ENCODE data around the gene ZNF93.
A peak's percentile ranks its signal among the peaks of the same experiment; 100 is the strongest.
"Not testable (repeated sequence)": the region's sequence is repeated elsewhere in the genome, so short reads cannot be mapped to it uniquely, and the experiment has no call there.

Gene ZNF93

DNA sequence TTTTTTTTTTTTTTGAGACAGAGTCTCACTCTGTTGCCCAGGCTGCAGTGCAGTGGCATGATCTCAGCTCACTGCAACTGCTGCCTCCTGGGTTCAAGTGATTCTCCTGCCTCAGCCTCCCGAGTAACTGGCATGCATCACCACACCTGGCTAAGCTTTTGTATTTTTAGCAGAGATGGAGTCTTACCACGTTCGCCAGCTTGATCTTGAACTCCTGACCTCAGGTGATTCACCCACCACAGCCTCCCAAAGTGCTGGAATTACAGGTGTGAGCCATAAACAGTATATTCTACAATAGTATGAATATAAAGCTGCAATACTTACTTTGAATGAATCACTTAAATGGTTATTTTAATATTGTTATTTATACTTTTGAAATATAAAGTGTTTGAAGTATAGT is 6.8 kb downstream of the ZNF93 start:
- Mint-ChIP-seq H3K4me1 (ENCODE audit: low read depth) (peaks cover 41% of the 10 kb centered on the region), H3K36me3 (ENCODE audit: low read depth) (peaks cover 75% of the 10 kb centered on the region)
- not testable (repeated sequence) for H3K9me3 Mint-ChIP-seq, H3K4me3 Mint-ChIP-seq, DNase-seq, H3K27me3 Mint-ChIP-seq, H3K27ac Mint-ChIP-seq

DNA sequence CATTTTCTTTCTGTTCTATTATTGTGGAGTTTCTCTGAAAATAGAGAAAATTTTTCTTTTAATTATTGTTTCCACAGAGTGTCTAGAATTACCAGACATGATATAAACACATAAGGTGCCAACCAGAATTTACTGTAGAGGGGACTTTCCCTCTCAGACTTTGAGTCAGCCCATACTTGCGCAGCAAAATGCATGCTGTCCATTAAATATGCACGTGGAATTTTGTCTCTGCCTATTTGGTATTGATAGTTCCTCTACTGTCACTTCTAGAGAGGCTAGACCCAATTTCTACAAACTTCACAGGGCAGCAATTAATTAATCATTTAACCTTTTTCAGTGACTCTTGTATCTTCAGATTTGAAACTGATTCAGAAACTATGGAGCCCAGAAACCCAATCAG is 8.9 kb downstream of the ZNF93 start:
- Mint-ChIP-seq H3K27me3 (no peaks in the 10 kb centered on the region), H3K4me3 (no peak overlapping the region), H3K27ac (no peak overlapping the region), H3K9me3 (peaks cover 4% of the 10 kb centered on the region), H3K36me3 (ENCODE audit: low read depth) (peaks cover 69% of the 10 kb centered on the region), H3K4me1 (ENCODE audit: low read depth) (peaks cover 30% of the 10 kb centered on the region)
- no peak for DNase-seq

DNA sequence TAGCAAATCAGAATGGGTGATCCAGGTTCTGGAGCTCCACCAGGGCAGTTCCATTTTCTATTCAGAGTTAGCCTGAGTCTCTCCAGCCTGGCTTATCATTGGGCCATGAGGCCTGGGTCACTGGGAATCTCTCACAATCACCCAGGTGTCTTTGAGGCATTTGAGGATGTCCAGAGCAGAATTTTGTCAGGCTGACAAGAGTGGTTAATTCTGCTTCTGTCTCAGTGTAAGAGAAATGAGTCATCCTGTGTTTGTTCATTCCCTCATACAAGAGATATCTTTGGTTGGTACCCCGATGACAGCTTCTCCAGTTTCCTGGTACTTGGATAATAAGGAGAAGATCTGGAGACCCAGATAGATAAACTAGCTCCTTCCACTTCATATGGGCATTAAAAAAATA is 10.4 kb downstream of the ZNF93 start:
- H3K4me3 Mint-ChIP-seq: no peak overlapping the region
- no peak overlapping the region for H3K27ac Mint-ChIP-seq
- H3K4me1 Mint-ChIP-seq (ENCODE audit: low read depth): peaks cover 17% of the 10 kb centered on the region
- no peaks in the 10 kb centered on the region for H3K27me3 Mint-ChIP-seq
- peaks cover 67% of the 10 kb centered on the region for H3K36me3 Mint-ChIP-seq (ENCODE audit: low read depth)
- peaks cover 4% of the 10 kb centered on the region for H3K9me3 Mint-ChIP-seq
- no peak for DNase-seq

DNA sequence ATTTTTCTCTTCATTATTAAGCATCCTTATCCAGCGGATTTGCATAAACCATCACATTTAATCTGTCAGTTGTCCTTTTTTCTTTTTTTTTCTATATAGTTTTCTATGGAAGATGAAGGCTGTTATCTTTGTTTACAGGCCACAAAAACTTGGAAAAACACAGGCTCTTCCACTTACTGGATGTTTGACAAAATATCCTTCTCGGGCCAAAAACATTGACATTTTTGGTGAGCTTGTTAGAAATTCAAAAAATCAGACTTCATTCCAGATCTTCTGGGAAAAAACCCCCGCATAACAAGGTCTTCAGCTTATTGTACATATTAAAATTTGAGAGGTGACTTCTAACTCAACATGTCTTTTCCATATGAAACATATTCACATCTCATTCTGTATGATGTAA is 13.8 kb downstream of the ZNF93 start:
- Mint-ChIP-seq H3K27me3 (no peaks in the 10 kb centered on the region), H3K9me3 (peaks cover 2% of the 10 kb centered on the region), H3K27ac (no peak overlapping the region), H3K36me3 (ENCODE audit: low read depth) (peaks cover 71% of the 10 kb centered on the region), H3K4me1 (ENCODE audit: low read depth) (peaks cover 9% of the 10 kb centered on the region), H3K4me3 (no peak overlapping the region)
- DNase-seq: no peak

DNA sequence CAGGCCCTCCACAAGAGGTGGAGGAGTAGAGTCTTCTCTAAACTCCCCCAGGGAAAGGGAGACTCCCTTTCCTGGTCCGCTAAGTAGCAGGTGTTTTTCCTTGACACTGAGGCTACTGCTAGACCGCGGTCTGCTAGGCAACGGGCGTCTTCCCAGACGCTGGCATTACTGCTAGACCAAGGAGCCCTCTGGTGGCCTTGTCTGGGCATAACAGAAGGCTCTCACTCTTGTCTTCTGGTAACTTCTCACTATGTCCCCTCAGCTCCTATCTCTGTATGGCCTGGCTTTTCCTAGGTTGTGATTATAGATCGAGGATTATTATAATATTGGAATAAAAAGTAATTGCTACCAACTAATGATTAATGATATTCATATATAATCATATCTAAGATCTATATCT is 29.7 kb downstream of the ZNF93 start:
- peaks cover 36% of the 10 kb centered on the region for H3K9me3 Mint-ChIP-seq

DNA sequence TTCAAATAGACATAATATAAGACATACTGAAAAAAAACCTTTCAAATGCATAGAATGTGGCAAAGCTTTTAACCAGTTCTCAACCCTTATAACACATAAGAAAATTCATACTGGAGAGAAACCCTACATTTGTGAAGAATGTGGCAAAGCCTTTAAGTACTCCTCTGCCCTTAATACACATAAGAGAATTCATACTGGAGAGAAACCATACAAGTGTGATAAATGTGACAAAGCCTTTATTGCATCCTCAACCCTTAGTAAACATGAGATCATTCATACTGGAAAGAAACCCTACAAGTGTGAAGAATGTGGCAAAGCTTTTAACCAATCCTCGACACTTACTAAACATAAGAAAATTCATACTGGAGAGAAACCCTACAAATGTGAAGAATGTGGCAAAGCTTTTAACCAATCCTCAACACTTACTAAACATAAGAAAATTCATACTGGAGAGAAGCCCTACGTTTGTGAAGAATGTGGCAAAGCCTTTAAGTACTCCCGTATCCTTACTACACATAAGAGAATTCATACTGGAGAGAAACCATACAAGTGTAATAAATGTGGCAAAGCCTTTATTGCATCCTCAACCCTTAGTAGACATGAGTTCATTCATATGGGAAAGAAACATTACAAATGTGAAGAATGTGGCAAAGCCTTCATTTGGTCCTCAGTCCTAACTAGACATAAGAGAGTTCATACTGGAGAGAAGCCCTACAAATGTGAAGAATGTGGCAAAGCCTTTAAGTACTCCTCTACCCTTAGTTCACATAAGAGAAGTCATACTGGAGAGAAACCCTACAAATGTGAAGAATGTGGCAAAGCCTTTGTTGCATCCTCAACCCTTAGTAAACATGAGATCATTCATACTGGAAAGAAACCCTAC is 32.9 kb downstream of the ZNF93 start:
- not testable (repeated sequence) for H3K4me3 Mint-ChIP-seq; H3K4me1 Mint-ChIP-seq (ENCODE audit: low read depth); H3K27ac Mint-ChIP-seq; DNase-seq; H3K27me3 Mint-ChIP-seq
- H3K36me3 Mint-ChIP-seq (ENCODE audit: low read depth): peaks cover 64% of the 10 kb centered on the region
- H3K9me3 Mint-ChIP-seq: peaks cover 42% of the 10 kb centered on the region

More for the DNA sequence above, 29.7 kb downstream of the ZNF93 start:
- H3K4me3 Mint-ChIP-seq; H3K4me1 Mint-ChIP-seq (ENCODE audit: low read depth); H3K27me3 Mint-ChIP-seq; H3K27ac Mint-ChIP-seq: not testable (repeated sequence)
- DNase-seq: peak; percentile 55
- H3K36me3 Mint-ChIP-seq (ENCODE audit: low read depth): peaks cover 86% of the 10 kb centered on the region

DNA sequence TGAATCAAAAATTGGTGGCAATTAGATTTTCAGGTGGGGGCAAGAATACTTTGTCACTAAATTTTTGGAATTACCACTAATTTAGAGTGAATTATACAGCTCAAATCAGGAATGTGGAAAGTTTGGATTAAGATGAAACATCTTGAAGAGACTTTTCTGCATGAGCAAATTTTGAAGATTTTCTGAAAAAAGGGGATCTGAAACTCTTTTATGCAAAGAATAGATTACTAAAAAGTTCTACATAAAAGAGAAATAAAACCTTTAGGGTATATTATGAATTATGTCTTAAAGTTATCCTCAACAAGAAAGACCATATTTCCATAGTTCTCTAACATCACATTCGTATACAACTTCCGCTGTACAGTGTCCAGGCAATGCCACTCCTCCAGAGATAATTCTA is 36.7 kb downstream of the ZNF93 start:
- H3K36me3 Mint-ChIP-seq (ENCODE audit: low read depth): peaks cover 40% of the 10 kb centered on the region
- H3K9me3 Mint-ChIP-seq: peaks cover 50% of the 10 kb centered on the region
- no peak for DNase-seq
- no peak overlapping the region for H3K27ac Mint-ChIP-seq
- no peak overlapping the region for H3K4me3 Mint-ChIP-seq
- no peaks in the 10 kb centered on the region for H3K27me3 Mint-ChIP-seq
- no peaks in the 10 kb centered on the region for H3K4me1 Mint-ChIP-seq (ENCODE audit: low read depth)

DNA sequence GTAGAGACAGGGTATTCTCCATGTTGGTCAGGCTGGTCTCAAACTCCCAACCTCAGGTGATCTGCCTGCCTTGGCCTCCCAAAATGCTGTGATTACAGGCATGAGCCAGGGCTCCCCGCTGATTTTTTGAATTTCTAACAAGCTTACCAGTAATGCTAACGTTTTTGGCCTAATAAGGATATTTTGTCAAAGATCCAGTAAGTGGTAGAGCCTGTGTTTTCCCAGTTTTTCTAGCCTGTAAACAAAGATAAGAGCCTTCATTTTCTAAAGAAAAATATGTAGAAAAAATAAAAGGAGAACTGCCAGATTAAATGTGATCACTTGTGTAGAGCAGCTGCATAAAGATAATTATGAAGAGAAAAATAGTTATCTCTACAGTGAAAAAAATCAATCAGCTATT is 37.7 kb downstream of the ZNF93 start:
- Mint-ChIP-seq H3K27me3 (no peaks in the 10 kb centered on the region), H3K9me3 (peaks cover 49% of the 10 kb centered on the region), H3K4me3 (no peak overlapping the region), H3K27ac (no peak overlapping the region), H3K36me3 (ENCODE audit: low read depth) (peaks cover 29% of the 10 kb centered on the region), H3K4me1 (ENCODE audit: low read depth) (no peaks in the 10 kb centered on the region)
- no peak for DNase-seq

DNA sequence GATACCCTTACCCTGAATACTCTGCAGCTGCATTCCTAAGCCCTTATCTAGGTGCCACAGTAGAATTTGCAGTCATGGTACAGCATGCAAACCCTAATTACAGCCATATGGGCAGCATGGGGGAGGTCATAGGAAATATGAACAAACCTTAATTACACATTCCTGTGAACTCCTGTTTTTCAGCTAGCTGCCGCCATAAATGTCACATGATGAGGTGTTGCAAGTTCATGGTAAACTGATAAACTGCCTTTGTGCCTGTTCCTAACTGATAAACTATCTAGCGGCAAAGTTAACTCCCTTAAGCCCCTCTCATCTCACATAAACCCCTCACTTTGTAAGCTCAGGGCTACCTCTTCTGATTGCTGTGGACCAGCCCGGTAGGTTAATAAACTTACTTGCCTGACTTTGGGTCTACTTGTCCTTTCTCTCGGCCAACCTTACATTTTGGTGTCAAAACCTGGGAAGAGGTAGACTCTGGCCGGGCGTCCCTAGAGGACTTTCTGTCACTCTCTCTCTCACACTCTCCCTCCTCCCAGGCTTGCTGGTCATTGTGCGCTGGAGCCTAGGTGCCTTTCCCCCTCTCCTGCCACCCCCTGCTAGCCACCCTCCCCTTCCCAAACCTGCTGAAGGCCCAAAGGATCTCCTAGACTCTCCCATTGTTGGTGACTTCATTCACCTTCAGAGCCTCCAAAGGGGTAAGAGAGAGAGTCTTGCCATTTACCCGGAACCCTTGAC is 43.3 kb downstream of the ZNF93 start:
- Mint-ChIP-seq H3K4me3 (no peak overlapping the region), H3K27ac (no peak overlapping the region), H3K36me3 (ENCODE audit: low read depth) (peaks cover 2% of the 10 kb centered on the region), H3K4me1 (ENCODE audit: low read depth) (no peaks in the 10 kb centered on the region), H3K27me3 (no peaks in the 10 kb centered on the region), H3K9me3 (peaks cover 35% of the 10 kb centered on the region)
- DNase-seq: no peak

DNA sequence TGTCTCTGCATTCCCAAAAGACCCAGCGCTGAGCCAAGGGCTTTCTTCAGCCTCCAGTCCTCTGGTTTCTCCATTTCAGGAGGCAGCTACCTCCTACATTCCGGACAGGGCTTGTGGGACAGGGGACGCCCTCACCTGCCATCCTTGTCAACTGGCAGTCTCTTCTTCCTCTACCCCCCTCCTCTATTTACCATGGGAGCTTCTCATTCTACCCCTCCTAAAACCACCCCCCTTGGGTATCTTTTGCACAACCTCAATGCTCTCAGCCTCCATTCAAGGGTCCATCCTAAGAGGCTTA is 43.8 kb downstream of the ZNF93 start:
- DNase-seq: no peak
- no peaks in the 10 kb centered on the region for H3K27me3 Mint-ChIP-seq
- no peaks in the 10 kb centered on the region for H3K36me3 Mint-ChIP-seq (ENCODE audit: low read depth)
- no peaks in the 10 kb centered on the region for H3K4me1 Mint-ChIP-seq (ENCODE audit: low read depth)
- peaks cover 33% of the 10 kb centered on the region for H3K9me3 Mint-ChIP-seq
- no peak overlapping the region for H3K4me3 Mint-ChIP-seq
- H3K27ac Mint-ChIP-seq: no peak overlapping the region

DNA sequence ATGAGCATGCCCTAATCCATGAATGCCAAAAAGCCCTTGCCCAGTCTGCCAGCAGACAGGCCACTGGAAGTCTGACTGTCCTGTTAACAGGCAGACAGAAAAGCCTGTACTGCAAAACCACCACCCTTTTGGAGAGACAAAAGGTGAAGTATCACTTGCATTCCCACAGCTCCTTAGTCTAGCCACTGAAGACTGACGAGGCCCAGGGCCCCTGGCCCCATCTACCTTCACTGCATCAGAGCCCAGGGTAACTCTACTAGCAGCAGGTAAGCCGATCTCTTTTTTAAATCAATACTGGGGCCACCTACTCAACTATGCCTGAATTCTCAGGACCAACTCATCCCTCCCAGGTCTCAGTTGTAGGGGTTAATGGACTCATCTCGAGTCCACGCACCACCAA is 45.5 kb downstream of the ZNF93 start:
- H3K4me3 Mint-ChIP-seq: no peak overlapping the region
- no peaks in the 10 kb centered on the region for H3K27me3 Mint-ChIP-seq
- H3K9me3 Mint-ChIP-seq: peaks cover 21% of the 10 kb centered on the region
- H3K27ac Mint-ChIP-seq: no peak overlapping the region
- H3K36me3 Mint-ChIP-seq (ENCODE audit: low read depth): no peaks in the 10 kb centered on the region
- DNase-seq: no peak
- no peaks in the 10 kb centered on the region for H3K4me1 Mint-ChIP-seq (ENCODE audit: low read depth)

DNA sequence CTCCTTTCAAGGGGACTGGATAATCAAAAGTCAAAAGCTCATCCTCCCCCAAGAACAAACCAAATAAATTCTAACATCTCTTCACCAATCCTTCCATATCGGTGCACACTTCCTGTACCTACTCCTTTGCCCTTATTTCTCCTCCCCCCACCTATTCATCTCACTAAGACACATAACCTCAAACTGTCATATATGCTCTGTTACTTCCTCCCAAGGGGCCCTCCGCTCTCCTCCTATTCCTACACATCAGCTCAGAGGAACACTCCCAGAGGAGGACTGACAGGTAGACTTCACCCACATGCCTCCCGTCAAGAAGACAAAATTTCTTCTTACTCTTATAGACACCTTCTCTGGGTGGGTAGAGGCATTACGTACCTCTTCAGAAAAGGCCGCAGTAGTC is 48.1 kb downstream of the ZNF93 start:
- H3K36me3 Mint-ChIP-seq (ENCODE audit: low read depth): no peaks in the 10 kb centered on the region
- no peaks in the 10 kb centered on the region for H3K27me3 Mint-ChIP-seq
- no peak for DNase-seq
- no peaks in the 10 kb centered on the region for H3K4me1 Mint-ChIP-seq (ENCODE audit: low read depth)
- no peak overlapping the region for H3K4me3 Mint-ChIP-seq
- no peak overlapping the region for H3K27ac Mint-ChIP-seq
- H3K9me3 Mint-ChIP-seq: peaks cover 8% of the 10 kb centered on the region

DNA sequence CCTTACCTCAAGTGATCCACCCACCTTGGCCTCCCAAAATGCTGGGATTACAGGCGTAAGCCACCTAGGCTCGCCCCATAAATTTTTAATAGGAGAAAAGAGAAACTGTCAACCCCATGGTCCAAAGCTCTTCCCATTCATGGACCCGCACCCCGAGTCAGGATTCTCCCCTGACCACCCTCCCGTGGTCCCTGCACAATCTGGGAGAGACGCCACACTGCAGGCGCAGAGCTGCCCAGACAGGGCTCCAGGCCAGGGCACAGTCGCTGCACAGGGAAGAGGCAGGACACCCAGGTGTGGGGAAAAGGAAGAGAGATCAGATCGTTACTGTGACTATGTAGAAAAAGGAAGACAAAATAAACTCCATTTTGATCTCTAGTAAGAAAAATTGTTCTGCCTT is 54.5 kb downstream of the ZNF93 start:
- H3K4me3 Mint-ChIP-seq: no peak overlapping the region
- no peaks in the 10 kb centered on the region for H3K9me3 Mint-ChIP-seq
- H3K4me1 Mint-ChIP-seq (ENCODE audit: low read depth): peaks cover 3% of the 10 kb centered on the region
- H3K36me3 Mint-ChIP-seq (ENCODE audit: low read depth): no peaks in the 10 kb centered on the region
- no peaks in the 10 kb centered on the region for H3K27me3 Mint-ChIP-seq
- no peak for DNase-seq
- no peak overlapping the region for H3K27ac Mint-ChIP-seq

DNA sequence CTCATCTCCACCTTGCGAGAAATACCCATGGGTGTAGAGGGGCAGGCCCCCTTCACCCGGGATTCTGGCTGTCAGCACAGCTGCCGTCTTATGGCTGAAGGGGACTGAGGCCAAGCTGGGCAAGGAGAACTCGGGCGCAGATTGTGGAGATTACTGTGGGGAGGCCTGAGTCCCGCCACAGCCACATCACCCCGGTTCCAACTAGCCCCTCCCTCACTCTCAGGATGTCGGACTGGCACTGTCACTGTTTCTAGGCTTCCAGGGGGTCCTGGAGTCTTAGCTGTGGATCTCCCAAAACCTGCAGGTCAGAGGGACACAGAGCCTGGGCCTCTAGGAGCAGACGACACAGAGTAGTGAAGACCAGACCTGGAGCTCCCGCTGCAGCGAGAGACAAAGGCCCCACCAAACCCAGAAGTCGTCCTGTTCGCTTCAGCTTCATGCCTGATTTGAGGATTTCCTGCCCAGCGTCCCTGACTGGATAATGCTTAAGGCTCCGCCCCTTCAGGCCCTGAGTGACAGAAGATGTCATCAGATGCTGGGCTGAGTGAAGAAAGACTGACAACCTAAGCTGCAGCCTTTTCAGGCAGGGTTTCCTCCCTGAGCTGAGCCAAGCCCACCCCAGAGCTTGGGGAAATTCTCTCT is 55.8 kb downstream of the ZNF93 start:
- no peaks in the 10 kb centered on the region for H3K36me3 Mint-ChIP-seq (ENCODE audit: low read depth)
- peaks cover 3% of the 10 kb centered on the region for H3K4me1 Mint-ChIP-seq (ENCODE audit: low read depth)
- no peaks in the 10 kb centered on the region for H3K9me3 Mint-ChIP-seq
- DNase-seq: no peak
- no peak overlapping the region for H3K4me3 Mint-ChIP-seq
- no peaks in the 10 kb centered on the region for H3K27me3 Mint-ChIP-seq
- H3K27ac Mint-ChIP-seq: no peak overlapping the region

DNA sequence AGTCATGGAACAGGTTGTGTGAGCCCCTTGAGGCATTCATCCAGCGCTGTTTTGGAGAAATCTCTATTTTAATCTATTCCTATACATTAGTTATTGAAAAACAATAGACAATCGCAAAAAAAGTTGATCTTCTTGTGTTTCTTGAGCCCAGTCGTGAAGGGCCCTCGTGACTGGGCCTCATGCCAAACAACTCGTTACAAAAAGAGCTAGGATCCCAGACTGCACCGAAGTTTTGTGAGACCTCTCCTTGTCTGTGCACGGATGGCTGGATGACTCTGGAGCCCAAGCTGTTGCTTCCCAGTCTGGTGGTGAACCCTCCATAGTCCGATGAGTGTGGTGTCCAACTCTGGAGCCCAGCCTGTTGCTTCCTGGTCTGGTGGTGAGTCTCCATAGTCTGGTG is 57.0 kb downstream of the ZNF93 start:
- not testable (repeated sequence) for H3K27me3 Mint-ChIP-seq; H3K9me3 Mint-ChIP-seq; DNase-seq; H3K4me3 Mint-ChIP-seq; H3K36me3 Mint-ChIP-seq (ENCODE audit: low read depth); H3K27ac Mint-ChIP-seq; H3K4me1 Mint-ChIP-seq (ENCODE audit: low read depth)
